HG03175 (cell line): Measurements from ENCODE around the gene SLC22A7.
A peak's percentile ranks its signal among the peaks of the same experiment; 100 is the strongest.
"Not testable (repeated sequence)": the region's sequence is repeated elsewhere in the genome, so short reads cannot be mapped to it uniquely, and the experiment has no call there.

Experiments
- ATAC-seq: cut with Tn5 transposase; IDR thresholded peaks from one replicate; pipeline ENCODE4 v1.9.1; 2021; ENCODE audit warnings: mild to moderate bottlenecking, moderate library complexity; ENCODE audit not compliant: unreplicated experiment

SLC22A7 gene

GRCh38 chr6:43334466-43335095 is 36.5 kb downstream of the SLC22A7 start:
- no peak for ATAC-seq

GRCh38 chr6:43335469-43335868 is 37.4 kb downstream of the SLC22A7 start:
- ATAC-seq: no peak

GRCh38 chr6:43336382-43336781 is 38.3 kb downstream of the SLC22A7 start:
- no peak for ATAC-seq

- ATAC-seq: peak; percentile 63
Measured at GRCh38 chr6:43338243-43338642, 40.2 kb downstream of the SLC22A7 start.

GRCh38 chr6:43339168-43339567 is 41.1 kb downstream of the SLC22A7 start:
- ATAC-seq: peak; percentile 71

GRCh38 chr6:43346243-43346642 is 48.2 kb downstream of the SLC22A7 start:
- not testable (repeated sequence) for ATAC-seq

GRCh38 chr6:43347021-43347420 is 49.0 kb downstream of the SLC22A7 start:
- no peak for ATAC-seq

GRCh38 chr6:43347444-43347843 is 49.4 kb downstream of the SLC22A7 start:
- ATAC-seq: no peak

- ATAC-seq: not testable (repeated sequence)
Measured at GRCh38 chr6:43351951-43352350, 53.9 kb downstream of the SLC22A7 start.
